Stimulated activated CD8-positive, alpha-beta memory T cell treated with anti-CD3 and anti-CD28 coated beads, Interleukin-2, amount 100 ng/mL, for 1 hour (primary cell): ENCODE measurements around the gene KAT2B.

Experiments used
- DNase-seq, 2 donors: peaks; one replicate each; pipeline ENCODE4 v3.0.0-alpha.2; 2020; ENCODE audit warnings: low read depth in 2 of 2

The KAT2B gene

GRCh38 chr3:20064796-20065564 is 24.7 kb downstream of the KAT2B start:
- DNase-seq: no peak

GRCh38 chr3:20066079-20066478 is 25.8 kb downstream of the KAT2B start:
- DNase-seq: no peak

GRCh38 chr3:20066850-20067617 is 26.8 kb downstream of the KAT2B start:
- no peak for DNase-seq

GRCh38 chr3:20068512-20069177 is 28.4 kb downstream of the KAT2B start:
- no peak for DNase-seq

- no peak for DNase-seq
Observed at GRCh38 chr3:20069178-20069532, 28.9 kb downstream of the KAT2B start.

GRCh38 chr3:20071175-20071574 is 30.9 kb downstream of the KAT2B start:
- no peak for DNase-seq

GRCh38 chr3:20072422-20072821 is 32.2 kb downstream of the KAT2B start:
- DNase-seq: no peak

GRCh38 chr3:20073068-20073467 is 32.8 kb downstream of the KAT2B start:
- no peak for DNase-seq

GRCh38 chr3:20073683-20074082 is 33.4 kb downstream of the KAT2B start:
- DNase-seq: no peak

GRCh38 chr3:20074226-20075063 is 34.2 kb downstream of the KAT2B start:
- DNase-seq: no peak

- no peak for DNase-seq
Observed at GRCh38 chr3:20075197-20075596, 35.0 kb downstream of the KAT2B start.

- no peak for DNase-seq
Observed at GRCh38 chr3:20076296-20076997, 36.2 kb downstream of the KAT2B start.

GRCh38 chr3:20077068-20077467 is 36.8 kb downstream of the KAT2B start:
- DNase-seq: no peak

GRCh38 chr3:20078194-20078714 is 38.0 kb downstream of the KAT2B start:
- no peak for DNase-seq

GRCh38 chr3:20079621-20080020 is 39.4 kb downstream of the KAT2B start:
- no peak for DNase-seq

GRCh38 chr3:20080956-20081554 is 40.8 kb downstream of the KAT2B start:
- DNase-seq: peak; percentile 13 to 15

GRCh38 chr3:20083253-20083652 is 43.0 kb downstream of the KAT2B start:
- no peak for DNase-seq

- DNase-seq: no peak
Observed at GRCh38 chr3:20083953-20084352, 43.7 kb downstream of the KAT2B start.

- DNase-seq: no peak
Observed at GRCh38 chr3:20091331-20092047, 51.2 kb downstream of the KAT2B start.

- DNase-seq: no peak
Observed at GRCh38 chr3:20095470-20095869, 55.2 kb downstream of the KAT2B start.
